Lower leg skin (tissue), 3 donors: ENCODE data around the gene CCPG1.

Source experiments
- POLR2A ChIP-seq, 2 donors: fragments of 450-650 bp; IDR thresholded peaks; one replicate each; pipeline ENCODE4 v1.6.1; 2016 to 2017; ENCODE audit warnings: antibody characterized with exemption in 2 of 2, mild to moderate bottlenecking in 1 of 2, moderate library complexity in 1 of 2
- TF ChIP-seq, protein P1 (sequence below), 3 donors: fragments of 450-650 bp; IDR thresholded peaks; one replicate each; pipeline ENCODE4 v1.5.1; 2016; ENCODE audit warnings: antibody characterized with exemption in 3 of 3, mild to moderate bottlenecking in 3 of 3, moderate library complexity in 2 of 3

DNA sequence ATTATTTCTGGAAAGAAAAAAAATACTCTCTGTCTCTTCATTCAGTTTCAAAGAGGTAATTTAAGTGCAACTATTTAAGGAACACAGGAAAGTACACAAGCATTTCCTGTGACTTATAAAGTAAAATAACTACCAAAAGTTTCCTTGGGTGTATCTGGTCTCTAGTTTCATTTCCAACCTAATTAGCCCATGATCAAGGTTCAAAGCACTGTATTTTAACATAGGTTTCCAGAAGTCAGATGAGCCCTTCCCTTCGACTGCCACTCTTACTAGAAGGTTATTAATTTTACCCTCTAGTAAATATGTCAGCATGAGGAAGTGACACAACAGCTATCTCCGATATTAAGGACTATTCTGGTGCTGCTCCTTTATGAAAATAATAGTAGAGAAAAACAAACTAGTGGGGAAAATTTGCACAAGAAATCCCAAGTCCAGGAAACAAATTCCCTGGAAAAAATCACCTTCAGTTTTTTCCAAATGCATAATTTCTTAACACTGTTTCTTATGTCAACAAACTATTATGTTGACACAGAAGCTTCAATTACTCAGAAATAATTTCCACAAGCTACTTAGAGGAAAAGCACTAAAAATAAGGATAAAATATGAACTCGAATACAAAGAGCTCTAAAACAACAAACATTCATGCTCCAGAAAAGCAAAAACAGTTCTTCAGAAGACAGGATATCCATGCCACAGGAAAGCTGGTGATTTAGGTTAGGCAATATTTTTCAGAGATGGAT is 35.3 kb downstream of the CCPG1 start:
- TF ChIP-seq, protein P1, sequence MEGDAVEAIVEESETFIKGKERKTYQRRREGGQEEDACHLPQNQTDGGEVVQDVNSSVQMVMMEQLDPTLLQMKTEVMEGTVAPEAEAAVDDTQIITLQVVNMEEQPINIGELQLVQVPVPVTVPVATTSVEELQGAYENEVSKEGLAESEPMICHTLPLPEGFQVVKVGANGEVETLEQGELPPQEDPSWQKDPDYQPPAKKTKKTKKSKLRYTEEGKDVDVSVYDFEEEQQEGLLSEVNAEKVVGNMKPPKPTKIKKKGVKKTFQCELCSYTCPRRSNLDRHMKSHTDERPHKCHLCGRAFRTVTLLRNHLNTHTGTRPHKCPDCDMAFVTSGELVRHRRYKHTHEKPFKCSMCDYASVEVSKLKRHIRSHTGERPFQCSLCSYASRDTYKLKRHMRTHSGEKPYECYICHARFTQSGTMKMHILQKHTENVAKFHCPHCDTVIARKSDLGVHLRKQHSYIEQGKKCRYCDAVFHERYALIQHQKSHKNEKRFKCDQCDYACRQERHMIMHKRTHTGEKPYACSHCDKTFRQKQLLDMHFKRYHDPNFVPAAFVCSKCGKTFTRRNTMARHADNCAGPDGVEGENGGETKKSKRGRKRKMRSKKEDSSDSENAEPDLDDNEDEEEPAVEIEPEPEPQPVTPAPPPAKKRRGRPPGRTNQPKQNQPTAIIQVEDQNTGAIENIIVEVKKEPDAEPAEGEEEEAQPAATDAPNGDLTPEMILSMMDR (IDR thresholded peaks at IDR 0.05) = no peak
- no peak for TF ChIP-seq POLR2A (IDR thresholded peaks at IDR 0.05)
